ENCODE results near the gene PLEKHG7.
"Not testable (repeated sequence)": the region's sequence is repeated elsewhere in the genome, so short reads cannot be mapped to it uniquely, and the experiment has no call there.

PLEKHG7 gene

DNA sequence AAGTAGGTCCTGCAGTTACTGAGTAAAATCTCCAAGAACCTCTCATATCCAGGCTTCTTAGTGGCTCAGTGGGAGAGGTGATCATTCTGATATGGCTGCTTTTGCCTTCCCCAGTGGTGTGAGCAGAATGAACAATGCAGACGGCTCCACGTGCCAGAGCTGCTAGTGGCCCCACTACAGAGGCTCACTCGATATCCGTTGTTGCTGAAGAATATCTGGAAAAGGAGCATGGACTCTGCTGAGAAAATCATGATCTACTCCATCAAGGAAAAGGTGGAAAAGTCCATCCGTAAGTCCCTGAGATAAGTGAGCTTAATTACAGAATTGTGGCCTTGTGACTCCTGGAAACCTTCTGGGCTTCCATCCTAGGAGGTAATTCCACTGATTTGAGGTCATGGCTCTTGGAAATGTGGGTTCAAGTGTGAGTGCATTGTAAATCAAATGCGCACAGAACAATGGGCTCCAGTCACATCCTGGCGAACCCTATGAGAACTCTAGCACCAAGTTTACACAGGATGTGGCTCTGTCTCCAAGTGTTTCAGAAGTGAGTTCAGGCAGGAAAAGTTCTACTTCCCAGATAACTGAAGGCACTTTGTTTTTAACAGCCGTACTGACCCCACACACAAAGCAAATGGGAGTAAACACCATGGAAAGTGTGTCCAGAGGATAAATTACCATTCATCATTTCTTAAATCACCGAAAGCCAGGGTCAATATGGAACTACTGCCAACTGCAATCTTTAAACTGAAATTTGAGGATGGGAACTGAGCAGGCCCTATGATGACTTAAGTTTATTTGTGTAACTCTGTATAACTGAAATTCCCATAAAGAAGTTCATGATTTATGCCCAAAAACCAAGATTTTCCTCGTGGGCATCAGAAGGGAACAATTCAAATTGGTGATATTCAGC is 51.4 kb downstream of the PLEKHG7 start:
- no peak for DNase-seq

DNA sequence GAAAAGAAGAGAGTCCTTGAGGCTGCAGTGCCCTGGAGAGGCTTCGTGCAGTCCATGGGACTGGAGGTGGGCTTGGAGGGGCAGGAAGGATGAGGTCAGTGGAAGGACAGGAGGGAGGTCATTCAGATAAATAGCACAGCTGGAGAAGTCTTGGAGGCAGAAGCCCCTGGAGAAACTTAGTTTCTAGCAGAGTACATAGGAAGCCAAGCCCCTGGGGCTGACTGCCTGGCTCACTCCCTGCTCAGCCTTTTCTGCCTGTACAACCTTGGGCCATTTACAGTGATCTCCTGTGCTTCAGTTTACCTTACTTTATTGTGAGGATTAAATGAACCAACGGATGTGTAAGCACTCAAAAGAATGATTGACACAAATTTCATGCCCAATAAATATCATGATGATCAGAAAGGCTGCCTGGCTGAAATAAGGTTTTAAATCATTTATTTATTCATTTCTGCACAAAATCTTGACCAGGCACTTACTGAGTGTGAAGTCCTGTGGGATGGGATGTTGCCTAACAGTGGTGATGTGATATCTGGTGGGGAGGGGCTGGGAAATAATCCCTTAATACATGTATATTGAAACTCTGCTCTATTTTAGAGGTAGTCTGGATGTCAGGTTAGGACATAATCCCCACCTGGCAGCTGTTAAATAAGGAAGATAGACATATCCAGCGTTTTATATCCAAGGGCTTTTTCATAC is 54.3 kb downstream of the PLEKHG7 start:
- no peak for DNase-seq

DNA sequence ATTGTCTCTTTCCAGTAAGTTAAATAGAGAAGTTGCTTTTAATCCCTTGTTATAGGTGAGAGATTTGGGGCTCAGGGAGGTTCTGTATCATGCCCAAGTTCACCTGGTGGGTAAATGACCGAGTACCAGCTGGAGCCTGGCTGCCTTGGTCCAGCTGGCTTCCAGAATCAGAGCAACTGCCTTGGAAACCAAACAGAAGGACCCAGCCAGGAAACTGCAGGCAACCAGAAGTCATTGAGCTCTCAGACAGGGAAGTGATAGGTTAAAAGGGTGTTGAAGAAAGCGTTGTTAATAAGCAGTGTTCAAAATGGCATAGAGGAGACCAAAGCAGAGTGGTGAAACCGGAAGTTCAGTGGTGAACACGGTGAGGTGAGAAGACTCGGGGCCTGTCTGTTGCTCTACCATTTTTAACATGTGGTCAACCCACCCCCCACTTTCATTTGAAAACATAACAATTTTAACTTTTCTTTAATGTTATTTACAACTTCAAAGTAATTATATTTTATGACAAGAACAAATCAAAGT is 54.9 kb downstream of the PLEKHG7 start:
- DNase-seq, result no peak

DNA sequence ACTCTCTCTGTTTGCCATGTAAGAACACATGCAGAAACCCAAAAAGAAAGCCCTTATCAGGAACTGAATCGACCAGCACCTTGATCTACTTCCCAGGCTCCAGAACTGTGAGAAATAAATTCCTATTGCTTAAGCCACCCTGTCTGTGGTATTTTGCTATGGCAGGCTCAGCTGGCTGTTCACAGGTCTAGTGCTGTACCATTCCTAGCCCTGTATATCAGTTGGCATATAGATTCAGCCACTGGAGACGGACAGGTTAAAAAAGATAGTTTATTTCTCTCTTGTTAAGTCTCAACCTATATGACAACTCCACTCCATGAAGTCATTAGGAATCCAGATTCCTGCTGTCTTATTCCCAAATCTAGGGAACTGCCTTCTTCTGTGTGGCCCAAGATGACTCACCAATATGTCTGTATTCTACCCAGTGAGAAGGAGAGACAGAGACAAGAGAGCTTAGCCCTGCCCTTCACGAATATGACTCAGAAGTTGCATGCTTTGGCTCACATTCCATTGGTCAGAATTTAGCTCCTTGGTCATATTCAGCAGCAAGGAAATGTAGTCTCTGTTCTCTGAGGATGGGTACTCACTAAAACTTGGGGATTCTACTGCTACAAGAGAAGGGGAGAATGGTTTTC is 57.0 kb downstream of the PLEKHG7 start:
- no peak for DNase-seq

DNA sequence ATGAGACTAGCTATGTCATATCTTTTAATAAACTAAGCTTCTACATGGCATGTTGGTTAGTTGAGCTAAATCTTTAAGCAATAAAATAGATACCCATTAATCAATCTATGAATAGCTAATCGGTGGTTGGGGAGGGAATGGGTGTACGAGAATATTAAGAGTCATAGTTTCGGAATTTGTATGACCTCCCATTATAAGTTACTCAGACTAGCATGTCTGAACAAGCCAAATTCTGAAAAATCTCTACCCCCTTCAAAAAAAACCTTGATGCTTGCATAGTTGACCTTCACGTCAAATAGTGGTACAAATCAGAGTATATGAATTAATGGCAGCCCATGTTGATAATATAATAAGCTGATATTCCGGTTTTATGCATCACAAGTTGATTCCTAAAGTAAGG is 60.0 kb downstream of the PLEKHG7 start:
- DNase-seq, result no peak

DNA sequence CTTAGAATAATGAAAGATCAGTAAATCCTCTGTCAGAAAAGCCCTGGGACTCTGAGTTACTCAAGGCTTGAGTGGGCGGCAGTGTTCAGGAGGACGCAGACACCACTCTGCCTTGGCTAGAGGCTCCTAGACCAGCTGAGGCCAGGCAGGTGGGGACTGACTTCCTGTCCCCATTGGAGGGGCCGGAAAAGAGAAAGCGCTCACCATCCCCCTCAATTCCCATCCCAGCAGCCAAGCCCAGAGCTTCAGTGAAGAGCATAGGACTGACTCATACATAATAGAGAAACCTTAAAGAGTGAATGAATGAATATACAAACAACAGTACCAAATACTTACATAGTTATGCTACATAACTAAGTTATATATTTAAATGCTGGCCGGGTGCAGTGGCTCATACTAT is 62.0 kb downstream of the PLEKHG7 start:
- DNase-seq, result no peak

DNA sequence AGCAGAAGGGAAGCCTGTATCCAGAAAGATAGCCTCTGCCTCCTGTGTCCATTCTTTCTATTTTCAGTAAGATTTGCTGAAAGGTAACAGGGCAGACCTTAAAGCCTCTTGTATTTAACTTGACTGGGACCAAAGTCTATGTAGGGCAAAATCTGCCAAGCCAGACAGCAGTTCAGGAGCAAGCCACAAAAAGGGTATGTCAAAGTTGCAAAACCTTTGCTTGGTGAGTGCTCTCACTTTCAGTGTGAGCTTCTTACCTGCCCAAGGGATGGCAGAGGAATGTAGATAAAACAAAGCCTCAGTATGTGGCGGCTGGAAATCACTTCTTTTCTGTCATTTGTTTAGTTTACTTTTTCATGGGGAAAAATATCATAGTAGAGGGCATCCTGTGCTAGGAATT is 63.1 kb downstream of the PLEKHG7 start:
- DNase-seq, result no peak

DNA sequence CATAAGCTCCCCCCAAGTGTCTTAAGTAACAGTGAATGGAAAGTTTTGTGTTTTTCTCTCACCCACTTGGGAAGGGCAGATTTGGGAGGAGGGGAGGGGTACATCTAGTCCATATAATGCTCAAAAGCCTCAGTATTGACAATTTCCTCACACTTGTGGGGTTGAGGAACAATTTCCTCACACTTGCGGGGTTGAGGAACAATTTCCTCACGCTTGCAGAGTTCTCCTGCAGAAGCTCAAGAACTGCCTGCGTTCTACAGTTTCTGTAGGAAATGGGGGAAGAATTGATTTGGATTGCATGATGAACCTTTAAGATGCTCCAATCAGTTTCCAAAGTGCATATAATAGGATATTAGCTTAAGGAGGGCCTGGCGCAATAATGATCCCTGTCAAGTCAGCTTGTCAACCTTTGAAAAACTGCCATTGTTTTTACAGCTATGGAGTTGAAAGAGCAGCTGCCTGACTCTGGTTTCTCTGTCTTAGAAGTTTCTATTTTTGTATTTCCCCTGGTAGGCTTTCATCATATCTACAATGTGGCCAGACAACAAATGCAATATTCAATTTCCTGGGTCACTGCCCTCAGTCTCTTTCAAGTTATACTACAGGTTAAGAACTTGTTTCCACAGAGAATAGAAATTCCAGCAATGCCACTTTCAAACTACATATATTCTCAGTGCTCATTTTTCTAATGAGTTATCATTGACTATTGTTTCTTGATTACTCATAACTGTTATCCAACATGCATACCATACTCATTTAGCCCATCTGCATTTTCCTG is 66.5 kb downstream of the PLEKHG7 start:
- no peak for DNase-seq

DNA sequence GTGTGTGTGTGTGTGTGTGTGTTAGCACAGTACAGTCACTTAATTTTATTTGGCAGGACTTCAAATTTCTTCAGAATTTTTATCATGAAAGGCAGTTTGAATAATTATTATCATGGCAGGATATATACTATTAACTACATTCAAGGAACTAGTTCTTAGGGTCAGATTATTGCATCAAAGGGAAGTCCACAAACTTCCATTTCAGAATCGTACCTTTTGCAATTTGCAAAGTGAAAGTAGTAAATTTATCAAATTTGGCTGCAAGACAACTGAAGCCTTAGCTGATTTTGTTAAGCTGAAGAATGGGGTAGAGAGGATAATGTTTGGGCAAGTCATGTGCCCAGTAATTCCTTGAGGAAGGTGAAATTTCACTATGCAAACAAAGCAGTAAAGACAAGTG is 68.2 kb downstream of the PLEKHG7 start:
- no peak for DNase-seq

DNA sequence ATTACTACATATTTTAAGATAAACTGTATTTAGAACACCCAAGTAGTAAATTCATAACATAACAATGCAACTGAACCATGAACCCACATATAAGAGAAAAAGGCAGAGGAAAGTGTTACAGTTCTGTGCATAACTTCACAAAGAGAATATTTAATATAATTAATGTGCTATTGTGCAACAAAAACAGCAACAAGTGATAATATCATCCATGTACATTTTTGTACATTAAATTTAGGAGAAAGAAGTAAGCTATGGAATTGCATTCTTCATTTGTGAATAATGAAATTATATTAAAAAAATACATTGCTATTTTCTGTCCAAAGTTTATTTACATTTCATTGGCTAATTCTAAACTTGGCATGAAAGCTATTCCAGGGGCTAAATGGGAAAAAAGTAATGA is 72.6 kb downstream of the PLEKHG7 start:
- no peak for DNase-seq

DNA sequence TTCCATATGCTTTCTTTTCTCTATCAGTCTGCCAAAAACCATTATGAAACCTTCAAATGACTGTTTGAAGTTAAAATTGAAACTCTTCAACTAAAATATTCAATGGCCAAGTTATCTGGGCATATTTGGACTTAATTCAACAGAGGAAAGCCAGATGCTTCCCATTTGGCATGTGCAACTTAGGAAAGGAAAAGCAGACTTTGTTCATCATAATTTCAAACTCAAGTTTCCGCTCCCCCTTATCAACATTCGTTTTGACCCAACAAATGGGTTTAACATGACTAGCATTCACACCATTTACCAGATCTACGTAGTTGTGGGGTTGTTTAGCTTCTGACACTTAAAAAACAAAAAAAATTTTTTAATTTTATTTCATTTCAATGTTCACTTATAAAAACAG is 75.7 kb downstream of the PLEKHG7 start:
- DNase-seq, result no peak

DNA sequence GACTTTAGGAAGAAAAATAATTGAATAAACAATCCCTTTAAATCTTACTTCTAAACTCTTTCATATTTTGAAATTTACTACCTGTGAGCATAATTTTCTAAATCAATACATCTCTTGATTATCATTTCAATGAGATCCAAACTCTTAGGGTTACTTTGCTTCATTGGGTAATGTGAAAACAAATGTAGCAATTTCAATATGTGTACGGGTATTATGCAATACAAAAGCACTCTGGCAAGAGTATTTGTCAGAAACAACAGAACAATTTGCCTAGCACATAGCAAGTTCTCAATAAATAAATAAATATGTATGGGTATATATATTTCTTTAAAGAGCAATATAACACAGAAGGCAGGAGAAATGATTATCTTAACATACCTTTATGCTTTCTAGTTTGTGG is 77.1 kb downstream of the PLEKHG7 start:
- DNase-seq, result no peak

DNA sequence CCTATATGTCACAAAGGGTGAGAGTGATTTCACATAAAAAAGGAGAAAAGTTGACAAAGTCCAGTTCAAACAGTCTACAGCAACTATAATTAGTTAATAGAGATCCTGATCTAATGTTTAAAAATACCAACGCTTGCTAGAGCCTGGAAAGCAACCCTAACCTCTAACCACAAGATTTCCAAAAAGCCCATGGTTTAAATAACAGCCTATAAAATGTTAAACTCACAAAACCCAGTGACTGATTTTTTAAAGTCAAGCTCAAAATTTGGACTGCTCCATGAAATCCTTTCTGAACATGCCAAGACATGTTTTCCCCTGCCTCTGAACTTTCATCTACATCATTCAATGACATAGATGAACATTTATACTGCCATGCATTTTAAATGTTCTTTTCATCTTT is 81.6 kb downstream of the PLEKHG7 start:
- DNase-seq, result no peak

DNA sequence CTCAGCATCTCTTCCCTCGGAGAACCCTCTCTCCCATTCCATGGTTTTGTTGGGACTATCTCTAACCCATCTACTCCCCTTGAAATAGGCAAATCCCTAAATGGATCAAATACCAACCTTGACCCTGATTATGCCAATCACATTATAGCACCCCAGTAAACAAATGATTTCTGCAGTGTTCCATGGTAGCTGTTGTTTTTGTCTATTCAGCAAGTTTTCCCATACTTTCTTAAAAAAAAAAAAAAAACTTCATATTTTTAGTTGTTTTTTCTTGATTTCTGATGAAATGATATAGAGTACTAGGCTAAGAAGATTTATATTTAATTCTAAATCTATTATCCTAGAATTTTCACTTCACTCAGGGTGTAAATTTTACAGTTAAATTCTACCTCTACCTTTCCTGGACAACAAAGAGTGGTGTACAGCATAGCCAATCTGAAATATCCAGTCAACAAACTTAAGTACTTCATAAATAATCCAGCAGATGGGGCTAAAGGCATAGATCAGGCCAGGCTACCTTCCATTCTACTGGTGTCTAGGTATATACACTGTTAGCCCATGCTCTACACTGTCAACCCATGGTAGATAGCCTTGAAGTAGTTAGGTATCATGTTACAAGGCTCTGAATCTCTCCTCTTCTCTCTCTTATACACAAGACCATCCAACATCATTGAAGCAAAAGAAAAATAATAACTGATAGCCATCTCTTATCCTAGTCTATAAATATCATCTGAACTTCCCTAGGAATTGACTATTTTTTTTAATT is 82.2 kb downstream of the PLEKHG7 start:
- DNase-seq, result peak; percentile 96

DNA sequence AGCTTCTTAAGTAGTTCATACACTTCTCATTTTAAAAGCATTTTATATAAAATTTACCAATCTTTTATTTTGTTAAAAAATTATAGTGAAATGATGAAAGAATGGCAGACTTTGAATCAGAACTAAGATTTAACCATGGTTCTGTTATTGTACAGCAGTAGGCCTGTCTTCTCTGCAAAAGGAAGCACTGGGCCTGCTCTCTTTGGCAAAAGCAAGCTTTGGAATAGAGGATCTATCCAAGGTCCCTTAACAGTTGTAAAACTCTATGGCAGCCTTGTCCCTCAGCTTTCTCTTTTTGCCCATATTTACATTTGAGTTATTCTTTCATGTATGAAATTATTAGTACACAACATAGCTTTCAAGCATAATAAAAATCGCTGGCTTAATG is 82.8 kb downstream of the PLEKHG7 start:
- DNase-seq, result no peak

DNA sequence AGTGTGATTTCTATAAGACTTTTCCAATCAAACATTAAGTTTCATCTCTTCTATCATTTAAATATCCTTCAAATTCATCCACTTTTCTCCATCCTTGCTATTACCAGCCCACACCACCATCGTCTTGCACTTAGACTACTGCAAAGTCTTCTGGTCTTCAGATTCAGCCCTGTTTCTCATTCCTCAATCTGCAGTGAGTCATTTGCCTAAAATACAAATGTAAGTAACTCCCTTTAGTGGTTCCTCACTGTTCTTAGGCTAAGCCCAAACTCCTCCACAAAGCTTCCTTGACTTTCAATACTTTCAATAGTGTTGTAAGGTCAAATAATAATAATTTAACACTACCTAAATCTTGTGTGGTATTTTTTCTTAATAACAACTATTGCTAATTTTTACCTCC is 83.3 kb downstream of the PLEKHG7 start:
- no peak for DNase-seq

DNA sequence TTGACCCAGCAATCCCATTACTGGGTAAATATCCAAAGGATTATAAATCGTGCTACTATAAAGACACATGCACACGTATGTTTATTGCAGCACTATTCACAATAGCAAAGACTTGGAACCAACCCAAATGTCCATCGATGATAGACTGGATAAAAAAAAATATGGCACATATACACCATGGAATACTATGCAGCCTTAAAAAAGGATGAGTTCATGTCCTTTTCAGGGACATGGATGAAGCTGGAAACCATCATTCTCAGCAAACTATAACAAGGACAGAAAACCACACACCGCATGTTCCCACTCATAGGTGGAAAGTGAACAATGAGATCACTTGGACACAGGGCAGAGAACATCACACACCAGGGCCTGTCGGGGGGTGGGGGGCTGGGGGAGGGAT is 91.6 kb downstream of the PLEKHG7 start:
- DNase-seq, result not testable (repeated sequence)

DNA sequence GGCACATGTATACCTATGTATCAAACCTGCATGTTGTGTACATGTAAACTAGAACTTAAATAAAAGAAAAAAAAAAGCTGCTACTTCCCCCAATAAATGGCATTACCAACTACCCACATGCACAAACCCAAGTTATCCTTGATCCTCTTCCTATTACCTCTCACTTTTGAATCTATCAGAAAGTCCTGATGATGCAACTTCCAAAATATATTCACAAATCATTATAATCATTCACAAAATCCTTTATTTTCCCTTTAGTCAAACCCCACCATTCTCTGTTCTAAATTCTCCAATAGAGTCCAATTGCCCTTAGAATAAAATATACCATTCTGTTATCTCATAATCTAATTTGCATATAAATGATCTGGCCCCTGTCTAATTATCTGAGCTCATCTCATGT is 92.0 kb downstream of the PLEKHG7 start:
- DNase-seq, result no peak

DNA sequence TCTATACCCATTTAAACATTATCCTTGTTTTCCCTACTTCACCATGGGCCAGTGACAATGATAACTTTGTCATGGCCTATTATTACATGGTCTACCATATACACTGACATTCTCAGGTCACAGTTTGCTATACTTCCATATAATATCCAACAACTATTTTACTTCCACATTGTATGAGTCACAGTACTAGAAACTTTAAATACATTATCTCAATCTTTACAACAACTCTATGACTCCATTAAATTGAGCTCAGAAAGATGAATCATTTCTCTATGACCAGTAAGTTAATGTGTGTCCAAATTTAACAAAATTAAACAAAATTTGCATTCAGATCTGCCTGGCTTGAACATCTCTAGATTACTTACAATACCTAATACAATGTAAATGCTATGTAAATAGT is 93.9 kb downstream of the PLEKHG7 start:
- DNase-seq, result no peak

DNA sequence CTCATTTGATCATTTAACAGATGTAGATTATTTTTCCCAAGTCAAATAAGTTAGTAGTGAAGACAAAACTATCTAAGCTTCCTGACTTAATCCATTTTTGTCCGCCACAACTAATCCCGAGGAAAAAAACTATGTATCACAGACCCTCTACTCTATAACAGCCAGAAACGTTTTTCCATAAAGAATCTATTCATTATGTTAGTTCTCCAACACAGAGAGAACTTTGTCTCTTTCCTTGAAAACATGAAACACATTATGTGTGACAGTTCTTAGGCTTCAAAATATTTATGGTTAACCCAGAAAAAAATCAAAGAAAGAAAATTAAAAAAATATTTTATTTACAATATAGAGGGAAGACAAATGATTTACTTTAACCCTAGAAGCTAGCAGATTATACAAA is 100.1 kb downstream of the PLEKHG7 start:
- no peak for DNase-seq

DNA sequence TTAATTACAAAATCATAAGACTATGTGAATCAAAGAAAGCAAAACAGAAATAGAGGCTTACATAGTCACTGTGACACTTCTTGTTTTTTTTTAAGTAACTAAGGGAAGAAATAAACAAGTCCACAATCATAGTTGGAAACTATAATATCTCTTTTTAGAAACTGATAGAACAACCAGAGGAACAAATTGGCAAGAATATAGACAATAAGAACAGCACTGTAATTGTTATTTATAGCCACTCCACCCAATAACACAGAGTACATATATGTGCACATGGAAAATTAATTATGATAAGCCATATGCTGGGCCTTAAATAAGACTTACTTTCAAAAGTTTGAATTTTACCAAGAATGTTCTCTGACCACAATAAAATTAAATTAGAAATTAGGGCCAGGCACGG is 101.1 kb downstream of the PLEKHG7 start:
- no peak for DNase-seq

DNA sequence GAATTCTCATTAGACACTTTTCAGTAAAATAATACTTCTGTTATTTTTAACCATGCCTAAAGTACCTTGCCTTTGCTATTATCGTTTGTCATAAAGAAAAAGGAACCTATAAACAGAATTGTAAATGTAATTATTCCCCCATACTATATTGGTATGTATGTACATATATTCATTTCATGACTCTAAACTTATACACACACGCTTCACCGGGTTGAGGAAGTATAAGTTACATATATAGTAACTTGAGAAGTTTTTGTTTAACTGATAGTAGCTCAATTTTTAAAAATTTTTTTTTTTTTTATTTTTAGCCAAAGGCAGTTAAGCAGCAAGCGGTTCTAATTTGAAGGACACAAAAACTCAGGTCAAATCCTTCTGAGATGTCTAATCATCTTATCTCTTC is 107.6 kb downstream of the PLEKHG7 start:
- no peak for DNase-seq
